GM21447 (cell line): ENCODE results near the gene HNF1B.
A peak's percentile ranks its signal among the peaks of the same experiment; 100 is the strongest.

Experiments
- ATAC-seq: cut with Tn5 transposase; IDR thresholded peaks from one replicate; pipeline ENCODE4 v1.9.1; 2021; ENCODE audit not compliant: unreplicated experiment

HNF1B gene

DNA sequence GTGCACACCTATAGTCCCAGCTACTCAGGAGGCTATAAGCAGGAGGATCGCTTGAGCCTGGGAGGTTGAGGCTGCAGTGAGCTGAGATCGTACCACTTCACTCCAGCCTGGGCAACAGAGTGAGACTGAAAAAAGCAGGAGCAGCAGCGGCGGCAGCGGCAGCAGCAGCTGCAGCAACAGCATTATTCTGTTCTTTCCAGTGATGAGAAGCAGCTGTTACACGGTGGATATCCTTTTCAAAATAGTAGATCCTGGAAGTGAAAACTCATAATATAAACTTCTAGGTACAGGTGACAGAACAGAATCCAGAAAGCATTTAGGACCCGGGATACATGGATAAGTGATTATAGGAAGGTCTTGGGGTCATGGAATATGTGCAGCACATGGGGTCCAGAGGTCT is 17.8 kb upstream of the HNF1B start:
- ATAC-seq = no peak

DNA sequence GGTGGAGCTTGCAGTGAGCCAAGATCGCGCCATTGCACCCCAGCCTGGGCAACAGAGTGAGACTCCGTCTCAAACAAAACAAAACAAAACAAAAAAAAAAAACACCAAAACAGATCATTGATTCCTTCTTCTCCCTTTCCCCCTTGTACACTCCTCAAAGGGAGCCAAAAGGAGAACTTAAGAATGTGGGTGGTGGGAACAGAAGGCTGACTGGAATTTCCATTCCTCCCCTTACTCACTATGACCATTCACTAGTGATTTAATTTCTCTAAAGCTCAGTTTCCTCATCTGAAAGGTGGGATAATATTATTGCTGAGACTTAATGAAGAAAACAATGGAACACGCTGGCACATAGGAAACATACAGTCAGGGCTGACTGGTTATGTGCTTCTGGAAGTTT is 17.1 kb upstream of the HNF1B start:
- ATAC-seq = no peak

DNA sequence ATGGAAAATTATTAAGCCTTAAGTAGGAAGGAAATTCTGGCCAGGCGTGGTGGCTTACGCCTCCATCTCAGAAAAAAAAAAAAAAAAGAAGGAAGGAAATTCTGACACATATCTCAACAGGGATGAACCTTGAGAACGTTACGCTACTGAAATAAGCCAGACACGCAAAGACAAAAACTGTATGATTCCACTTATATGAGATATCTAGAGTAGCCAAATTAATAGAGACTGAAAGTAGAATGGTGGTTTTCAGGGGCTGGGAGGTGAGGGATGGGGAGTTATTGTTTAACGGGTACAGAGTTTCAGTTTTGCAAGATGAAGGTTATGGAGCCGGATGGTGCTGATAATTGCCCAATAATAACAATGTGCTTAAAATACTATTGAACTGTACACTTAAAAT is 16.2 kb upstream of the HNF1B start:
- ATAC-seq = peak; percentile 51

DNA sequence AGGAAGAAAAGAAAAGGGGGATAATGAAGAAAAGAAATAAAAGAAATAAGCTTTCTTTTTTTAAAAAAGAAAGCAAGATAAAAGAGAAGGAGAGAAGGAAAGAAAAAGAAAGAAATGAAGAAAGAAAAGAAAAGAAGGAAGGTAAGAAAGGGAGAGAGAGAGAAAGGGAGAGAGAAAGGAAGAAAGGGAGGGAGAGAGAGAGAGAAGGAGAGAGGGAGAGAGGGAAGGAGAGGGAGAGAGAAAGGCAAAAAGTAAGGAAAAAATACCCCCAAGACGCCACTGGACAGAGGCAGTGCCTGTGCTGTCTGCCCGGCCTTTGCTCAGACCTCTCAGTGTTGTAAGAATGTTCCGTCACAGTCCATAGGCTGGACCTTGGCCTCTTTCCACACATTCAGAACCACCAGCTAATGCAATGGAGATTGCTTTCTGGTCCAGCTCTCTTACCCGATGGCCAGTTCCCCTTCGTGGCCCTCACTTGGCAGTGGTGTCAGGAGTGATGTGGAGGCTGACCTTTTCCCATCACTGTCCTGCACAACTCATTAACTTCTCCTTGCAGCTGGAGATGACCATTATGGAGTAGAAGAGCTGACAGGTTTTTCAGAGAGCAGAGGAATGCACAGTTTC is 14.3 kb upstream of the HNF1B start:
- ATAC-seq = no peak

DNA sequence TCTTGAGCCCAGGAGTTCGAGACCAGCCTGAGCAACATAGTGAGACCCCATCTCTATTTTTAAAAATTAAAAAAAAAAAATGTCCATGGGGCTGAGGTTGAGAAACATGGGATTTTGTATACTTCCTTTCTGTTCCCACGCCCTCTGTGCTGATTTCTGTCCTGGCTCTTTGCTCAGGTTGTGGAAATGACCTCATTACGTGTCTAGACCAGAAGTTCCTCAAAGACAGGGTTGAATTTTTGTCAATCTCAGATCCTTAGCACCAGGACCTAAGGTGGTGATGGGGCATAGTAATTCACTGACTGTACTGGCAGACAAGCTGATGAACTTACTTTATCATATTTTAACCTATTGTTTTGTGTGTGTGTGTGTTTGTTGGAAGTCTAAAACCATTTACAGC is 11.2 kb upstream of the HNF1B start:
- ATAC-seq = no peak

DNA sequence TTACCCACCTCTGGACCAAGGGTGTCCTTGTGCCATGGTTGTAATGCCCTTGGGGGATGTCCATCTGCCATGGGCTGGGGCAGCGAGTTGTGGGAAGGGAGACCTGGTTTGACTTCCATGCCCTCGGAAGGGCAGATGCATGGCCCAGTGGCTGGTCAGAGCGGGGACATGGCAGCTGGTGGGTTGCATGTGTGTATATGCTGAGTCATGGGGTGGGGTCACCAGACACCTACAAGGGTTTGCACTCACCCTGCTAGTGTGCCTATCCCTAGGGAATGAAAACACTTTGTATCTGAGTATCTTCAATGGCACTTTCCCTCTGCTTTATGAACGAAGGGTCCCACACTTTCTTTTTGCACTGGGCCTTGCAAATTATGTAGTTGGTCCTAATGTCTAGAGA is 10.6 kb upstream of the HNF1B start:
- ATAC-seq = no peak

DNA sequence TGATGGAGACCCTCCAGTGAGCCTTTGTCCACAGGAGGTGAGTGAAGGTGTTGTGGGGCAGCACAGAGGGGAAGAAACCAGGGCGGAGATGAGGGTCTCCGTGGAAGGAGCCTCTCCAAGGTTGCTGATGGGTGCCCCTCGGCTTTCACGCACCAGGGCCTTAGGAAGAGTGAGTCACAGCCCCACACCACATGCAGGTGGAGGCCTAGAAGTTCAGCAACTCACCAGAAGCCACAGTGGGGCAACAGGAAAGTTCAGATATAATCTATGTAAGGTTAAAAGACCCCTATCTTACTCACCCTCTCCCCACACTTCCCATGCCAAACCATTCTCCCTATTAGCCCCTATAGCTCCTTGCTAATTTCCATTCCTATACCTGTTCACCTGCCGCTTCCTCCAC is 9.5 kb upstream of the HNF1B start:
- no peak for ATAC-seq

DNA sequence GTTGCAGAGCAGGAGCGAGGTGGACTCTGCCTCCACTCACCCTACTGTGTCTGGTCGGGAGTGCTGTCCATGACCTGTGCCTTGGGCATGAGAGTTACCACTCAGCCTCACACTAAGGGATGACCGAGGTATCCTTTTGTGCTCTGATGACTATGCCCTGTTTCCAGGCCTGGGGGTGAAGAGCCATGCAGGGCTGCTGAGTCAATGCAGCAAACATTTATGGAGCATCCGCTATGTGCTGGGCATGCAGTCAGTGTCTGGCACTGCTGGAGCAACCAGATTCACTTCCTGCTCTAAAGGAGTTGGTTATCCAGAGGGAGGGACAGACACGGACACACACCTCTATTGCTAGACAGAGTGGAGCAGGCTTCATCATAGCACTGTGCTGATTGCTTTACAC is 7.6 kb upstream of the HNF1B start:
- no peak for ATAC-seq

DNA sequence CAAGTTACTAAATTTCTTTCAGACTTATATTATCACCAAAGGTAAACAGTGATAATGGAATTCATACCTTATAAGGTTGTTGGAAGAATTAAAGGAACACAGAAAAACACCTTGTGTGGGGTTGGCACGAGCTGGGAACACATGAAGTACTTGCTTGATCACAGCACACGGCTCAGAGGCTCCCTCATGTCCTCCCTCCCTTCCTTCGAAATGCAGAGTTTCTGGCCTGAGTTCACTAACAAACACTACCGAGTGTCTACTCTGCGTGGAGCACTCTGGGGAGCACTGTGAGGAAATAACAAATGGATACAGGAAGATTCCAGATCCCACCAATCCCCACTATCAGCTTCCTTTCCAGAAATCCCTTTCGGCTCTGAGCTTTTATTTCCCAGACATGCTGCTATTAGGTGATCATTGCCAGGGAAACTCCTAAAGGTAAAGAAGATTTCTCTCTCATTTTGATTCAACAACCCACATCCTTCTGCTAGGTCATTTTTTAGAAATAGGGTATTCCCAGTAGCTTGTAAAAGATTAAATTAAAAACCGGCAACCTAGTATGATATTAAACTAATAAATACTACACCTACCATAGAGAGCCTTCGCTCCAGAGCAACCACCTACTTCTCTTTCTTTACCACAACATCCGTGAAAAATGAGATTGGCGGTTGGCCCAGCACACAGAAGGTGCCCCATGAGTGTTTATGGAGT is 6.1 kb upstream of the HNF1B start:
- ATAC-seq = peak; percentile 73

DNA sequence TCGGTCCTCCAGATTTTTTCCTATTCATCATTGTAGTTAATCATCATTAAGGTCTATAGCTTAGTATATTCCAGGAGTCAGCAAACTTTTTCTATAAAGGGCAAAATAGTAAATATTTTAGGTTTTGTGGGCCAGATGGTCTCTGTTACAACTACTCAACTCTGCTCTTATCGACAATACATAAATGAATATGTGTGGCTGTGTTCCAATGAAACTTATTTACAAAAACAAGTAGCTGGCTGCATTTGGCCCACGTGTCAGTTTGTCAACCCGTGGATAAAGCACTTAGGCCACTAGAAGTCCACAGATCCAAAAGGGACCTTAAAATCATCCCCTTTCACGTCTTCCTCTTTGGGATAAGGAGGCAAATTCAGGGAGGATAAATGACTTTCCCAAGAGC is 5.4 kb upstream of the HNF1B start:
- no peak for ATAC-seq

DNA sequence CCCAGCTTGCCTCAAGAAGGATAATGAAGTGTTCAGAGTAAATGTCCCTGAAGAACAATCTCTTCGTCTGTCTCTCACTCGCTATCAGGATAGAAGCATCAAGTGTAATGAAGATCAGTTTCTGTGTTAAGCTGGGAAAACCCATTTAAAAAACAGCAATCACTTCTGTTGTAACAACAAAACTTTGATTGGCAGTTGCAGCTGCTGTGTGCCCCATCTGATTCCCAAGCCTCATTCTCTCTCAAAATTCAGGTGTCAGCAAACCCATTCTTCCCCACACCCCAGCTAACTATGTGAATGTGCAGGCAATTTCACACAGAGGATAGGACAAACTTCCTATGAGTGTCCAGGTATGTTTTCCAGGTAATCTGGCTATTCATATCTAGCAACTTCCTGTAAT is 2.4 kb upstream of the HNF1B start:
- no peak for ATAC-seq

DNA sequence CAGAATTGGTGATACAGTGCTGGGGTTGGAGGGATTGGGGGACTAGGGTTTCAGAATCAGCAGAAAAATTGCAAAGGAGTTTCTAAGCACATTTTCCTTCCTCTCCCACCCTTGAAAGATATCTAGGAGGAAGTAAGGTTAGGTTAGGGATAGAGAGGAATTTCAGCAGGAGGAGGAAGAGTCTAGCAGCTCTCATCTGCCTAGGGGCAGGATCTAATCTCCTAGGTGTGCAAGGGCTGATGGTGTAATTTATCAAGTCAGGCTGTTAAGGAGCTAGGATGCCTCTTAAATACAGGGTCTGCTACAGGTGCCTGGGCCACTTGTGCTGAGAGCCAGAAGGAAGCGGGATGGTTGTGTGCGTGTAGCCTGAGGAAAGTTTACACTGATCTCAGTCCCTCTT is 1.8 kb upstream of the HNF1B start:
- ATAC-seq = no peak

DNA sequence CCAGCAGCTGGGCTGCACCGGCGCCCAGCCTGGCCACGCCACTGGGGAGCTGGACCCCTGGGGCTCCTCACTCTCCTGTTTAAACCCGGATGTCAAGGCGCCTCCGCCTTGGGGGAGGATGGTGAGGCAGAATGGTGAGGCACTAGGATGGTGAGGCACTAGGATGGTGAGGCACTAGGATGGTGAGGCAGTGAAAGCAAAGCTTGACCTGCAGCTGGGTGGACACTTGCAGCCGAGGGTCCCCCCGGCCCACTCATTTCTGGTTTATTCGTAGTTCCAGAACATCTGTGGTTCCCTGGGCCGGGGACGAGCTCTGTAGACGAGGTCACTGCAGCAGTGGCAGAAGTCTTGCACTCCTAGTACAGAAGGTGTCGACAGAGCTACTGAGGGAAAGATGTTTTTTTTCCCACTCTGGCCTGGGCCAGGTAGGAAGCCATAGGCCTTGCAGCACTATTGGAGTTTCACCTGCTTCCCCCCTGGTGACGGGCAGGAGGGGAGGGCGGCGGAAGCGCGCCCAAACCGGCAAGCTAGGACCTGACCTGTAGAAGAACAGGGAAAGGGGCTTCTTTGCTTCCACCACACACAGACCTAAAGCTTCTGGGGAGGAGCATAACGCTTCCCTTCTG is 1.1 kb upstream of the HNF1B start:
- no peak for ATAC-seq

DNA sequence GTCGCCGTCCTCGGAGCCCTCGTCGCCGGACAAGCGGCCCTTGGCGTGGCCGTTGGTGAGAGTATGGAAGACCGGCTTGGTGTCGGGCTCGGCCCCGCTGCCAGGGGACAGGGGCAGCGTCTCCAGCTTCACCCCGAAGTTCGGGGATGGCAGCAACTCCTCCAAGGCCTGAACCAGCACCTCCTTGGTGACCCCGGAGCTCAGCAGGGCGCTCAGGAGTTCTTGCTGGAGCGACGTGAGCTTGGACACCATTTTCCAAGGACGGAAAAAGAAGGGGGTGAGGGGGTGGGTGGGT is 279 bp downstream of the HNF1B start:
- no peak for ATAC-seq

DNA sequence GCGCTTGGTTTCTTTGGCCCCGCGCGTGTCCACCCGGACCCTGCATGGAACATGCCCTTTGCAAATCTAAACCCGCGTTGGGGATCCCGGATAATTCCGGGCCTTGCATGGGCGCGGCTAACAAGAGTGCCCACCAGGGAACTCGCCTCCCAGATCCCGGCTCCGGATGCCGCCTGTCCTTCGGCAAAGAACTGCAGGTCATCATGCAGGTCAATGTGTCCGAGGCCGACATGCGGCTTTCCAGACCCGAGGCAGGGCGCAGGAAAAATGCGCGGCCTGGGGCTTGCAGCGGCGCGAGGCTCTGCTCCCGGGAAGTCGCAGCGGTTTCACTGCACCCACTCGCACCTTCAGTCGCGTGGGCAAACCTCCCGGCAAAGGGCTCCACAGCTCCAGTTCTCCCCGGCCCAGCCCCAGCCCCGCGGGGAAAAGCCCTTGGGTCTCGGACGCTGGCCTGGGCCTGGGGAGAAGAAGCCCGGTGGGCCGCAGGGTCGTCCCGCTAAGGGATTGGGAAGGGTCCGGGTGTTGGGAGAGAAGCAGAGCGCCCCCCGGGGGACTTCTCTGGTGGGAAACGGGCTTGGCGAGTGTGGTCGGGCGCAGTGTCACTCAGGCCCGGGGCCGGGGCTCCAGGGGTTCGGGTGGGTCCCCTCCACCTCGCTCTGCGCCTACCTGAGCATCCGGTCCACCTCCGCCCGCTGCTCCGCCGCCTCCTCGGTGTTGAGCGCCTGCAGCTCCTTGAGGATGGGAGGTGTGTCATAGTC is 805 bp downstream of the HNF1B start:
- ATAC-seq = no peak

DNA sequence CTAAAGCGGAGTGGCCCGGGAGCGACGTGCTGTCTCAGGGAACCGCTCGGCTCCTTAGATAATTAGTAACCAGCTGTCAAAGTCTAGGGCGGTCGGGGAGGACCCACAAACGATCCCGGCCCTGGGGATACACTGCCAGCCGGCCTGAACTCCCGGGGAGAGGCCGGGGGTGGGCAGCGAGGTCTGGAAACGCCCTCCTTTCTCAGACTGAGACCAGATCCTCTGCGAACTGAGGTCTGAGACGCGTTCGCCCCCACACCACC is 1.3 kb downstream of the HNF1B start:
- no peak for ATAC-seq

DNA sequence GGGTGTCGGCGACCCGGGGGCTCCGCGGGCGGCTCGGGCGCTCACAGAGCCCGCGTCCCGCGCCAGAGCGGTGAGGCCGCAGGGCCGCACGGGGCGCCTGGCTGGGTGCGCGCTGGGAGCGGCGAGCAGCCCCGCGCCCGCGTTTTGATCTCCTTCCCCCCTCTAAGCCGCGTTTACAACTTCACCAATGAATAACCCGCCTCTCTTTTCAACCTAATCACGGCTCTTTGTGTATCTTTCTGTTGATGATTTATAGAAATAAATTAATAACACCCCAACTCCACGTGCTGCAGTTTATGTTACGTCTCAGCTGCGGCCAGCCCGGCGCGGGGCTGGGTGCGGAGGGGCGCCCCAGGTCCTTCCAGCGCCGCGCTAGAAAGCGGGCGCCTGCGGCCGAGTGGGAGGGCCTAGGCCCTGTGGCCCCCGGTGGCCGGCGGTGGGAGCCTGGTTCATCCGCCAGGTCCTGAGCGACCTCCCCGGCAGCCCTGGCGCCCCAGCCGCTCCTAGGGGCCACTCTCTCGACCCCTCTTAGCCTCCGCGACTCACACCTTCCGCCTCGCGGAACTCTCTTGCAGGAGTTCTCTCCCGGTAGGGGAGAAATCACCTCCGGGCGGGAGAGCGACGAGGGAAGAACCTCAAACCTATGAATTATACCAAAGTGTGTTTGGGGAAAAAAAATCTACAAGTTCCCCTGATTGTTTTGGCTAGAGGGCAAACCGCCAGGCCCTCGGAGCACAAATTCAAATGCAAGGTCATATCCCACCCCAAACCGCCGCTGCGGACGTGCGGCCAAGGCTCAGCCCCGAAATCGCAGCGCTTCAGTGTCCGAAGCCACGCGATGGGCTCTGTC is 1.9 kb downstream of the HNF1B start:
- ATAC-seq = no peak

DNA sequence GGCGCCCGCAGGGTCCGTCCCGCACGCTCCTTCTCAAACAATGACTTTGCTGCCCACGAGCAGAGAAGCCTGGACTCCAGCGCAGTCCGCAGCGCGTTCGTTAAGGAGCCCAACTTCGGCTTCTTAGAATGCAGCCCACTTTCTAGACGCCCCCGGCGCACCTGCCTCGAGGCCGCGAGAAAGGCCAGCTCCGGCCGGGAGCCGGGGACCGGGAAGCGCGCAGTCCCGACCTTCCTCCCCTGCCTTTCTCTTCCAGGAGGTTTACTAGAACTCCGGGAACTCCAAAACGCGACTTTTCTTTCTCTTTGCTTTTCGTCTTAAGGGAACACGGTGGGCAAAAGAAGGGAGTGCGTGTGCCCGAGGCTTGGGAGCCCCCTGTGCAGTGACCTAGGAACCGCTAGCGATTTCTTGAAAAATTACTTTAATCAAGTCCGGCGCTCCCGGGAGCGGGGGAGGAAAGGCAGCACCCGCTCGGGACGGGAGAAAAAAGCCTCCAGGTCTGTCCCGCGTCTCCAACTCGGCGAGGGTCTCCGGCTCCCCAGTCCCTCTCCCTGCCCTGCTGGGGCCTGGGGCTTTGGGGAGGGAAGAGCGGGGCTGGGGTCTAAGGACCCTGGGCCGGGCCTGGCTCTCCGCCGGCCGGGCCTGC is 2.6 kb downstream of the HNF1B start:
- ATAC-seq = no peak

DNA sequence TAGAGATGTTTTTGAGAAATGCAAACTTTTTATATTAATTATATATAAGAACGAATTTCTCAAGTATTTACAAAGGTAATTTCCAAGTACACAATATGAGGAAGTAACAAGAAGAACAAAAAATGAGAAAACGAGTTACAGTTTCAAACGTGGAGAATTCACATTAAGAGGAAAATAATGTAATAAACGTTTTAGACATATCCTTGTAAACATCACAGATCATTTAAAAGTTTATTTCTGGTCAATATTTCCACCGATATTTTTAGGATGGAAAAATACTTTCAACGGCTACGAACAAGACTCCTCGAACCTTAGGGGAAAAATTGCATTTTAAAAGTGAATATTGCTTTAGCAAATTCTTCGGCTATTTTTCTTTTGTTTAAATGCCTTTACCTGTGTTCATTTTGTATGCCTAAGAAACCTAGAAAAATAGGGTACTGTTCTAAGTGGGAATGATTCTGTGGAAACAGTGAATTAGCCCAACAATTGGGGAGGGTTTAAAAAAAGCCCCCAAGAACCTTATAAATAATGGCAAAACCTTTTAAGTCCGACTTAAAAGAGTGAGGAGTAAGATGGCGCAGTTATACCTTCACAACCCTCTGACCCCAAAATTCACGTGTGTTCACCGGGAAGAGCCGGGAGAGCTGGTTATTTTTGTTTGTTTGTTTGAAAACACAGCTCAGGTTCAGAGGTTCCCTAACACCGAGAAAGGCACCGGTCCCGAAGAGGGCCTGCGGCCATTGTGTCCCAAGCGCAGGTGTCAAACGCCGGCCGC is 3.3 kb downstream of the HNF1B start:
- ATAC-seq = no peak

DNA sequence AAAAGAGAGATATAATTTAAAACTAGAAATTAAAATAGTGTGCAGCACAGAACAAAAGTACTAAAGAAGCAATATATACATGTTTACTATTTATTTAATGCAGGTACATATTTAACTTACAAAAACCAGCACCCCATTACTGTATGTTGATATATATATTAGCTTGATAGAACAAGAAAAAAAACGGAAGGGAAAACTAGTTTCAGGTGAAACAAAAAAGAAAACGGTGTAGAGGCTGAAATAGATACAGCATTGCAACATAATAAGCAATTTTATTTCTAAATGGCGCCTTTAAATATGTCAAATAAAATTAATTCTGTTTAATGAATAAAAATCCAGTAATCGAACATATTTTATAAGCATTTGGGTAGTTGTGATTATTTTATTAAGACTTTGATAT is 3.9 kb downstream of the HNF1B start:
- ATAC-seq = no peak
